Measurements from ENCODE around the gene LSM12.

The LSM12 gene

GRCh38 chr17:44094701-44095387 lies 28.4 kb upstream of the LSM12 start:
- no peak for DNase-seq
- peaks cover 41 to 47% (median 42%) of the 10 kb centered on the region in 3 donors for H3K36me3 ChIP-seq
- intact Hi-C loops (cut with DNase I; ENCODE audit: low total_unique reads): no loop called here

DNA sequence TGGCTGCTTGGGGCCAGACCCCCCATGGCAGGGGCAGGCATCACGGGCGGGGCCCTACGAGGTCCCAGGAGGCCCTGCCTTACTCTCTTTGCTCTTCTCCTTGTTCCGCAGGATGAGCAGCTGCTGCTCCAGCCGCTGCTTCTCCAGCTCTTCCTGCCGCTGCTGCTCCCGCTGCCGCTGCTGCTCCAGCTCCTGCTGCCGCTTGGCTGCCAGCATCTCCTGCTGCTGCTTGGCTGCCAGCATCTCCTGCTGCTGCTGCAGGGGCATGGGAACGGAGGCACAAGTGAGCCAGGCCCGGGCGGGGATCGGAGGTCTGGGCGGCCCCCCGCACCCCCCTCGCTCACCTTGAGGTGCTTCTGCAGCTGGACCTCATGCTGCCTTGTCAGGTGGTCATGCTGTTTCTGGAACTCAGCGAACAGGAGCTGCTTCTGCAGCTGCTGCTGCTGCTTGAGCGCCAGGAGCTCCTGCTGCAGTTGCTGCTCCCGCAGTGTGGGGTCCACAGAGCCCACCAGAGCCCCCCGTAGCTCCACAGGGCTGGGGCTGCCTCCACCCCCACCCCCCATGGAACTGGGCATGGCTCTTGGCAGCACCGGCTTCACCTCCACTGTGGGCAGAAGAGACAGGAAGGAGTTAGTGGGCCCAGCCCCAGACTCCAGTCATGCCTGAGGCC lies 26.9 kb upstream of the LSM12 start:
- H3K4me1 ChIP-seq: peaks cover 4 to 39% (median 34%) of the 10 kb centered on the region in 4 donors

More at GRCh38 chr17:44094701-44095387, 28.4 kb upstream of the LSM12 start:
- Histone ChIP-seq H3K27me3 (no peaks in the 10 kb centered on the region), H3K4me1 (peaks cover 4 to 53% (median 37%) of the 10 kb centered on the region in 4 donors), H3K27ac (peak overlapping the region; percentile 41 to 51), H3K4me3 (no peak overlapping the region), H3K9me3 (no peaks in the 10 kb centered on the region)
- TF ChIP-seq CTCF (IDR thresholded peaks at IDR 0.05): no peak

DNA sequence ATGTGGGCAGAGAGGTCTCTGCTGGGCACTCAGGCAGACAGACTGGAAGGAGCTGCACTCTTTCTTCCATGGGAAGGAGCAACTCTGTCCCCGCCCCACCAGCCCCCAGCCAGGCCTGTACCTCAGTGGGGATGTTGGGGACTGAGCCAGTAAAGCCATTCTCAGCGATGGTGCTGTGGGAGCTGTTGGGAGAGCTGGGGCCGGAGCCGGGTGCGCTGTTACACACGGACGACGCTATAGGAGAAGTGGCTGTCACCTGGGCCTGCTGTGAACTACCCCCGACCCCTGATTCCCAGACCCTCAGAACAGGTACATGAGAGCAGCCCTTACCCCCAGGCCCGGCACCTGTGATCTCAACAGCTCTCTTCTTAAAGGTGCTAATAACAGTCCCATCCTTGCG lies 25.6 kb upstream of the LSM12 start:
- no peak overlapping the region for H3K27ac ChIP-seq
- no peak for DNase-seq
- H3K4me1 ChIP-seq: peaks cover 4 to 29% (median 27%) of the 10 kb centered on the region in 4 donors
- no peaks in the 10 kb centered on the region for H3K27me3 ChIP-seq
- peaks cover 61 to 67% (median 66%) of the 10 kb centered on the region in 3 donors for H3K36me3 ChIP-seq
- H3K9me3 ChIP-seq: no peaks in the 10 kb centered on the region
- no peak for TF ChIP-seq CTCF (IDR thresholded peaks at IDR 0.05)
- H3K4me3 ChIP-seq: no peak overlapping the region
- intact Hi-C loops (cut with DNase I; ENCODE audit: low total_unique reads): no loop called here

More for the DNA sequence above, 26.9 kb upstream of the LSM12 start:
- Histone ChIP-seq H3K27ac (no peak overlapping the region), H3K9me3 (no peaks in the 10 kb centered on the region), H3K36me3 (peaks cover 53 to 59% (median 53%) of the 10 kb centered on the region in 3 donors), H3K4me3 (no peak overlapping the region), H3K27me3 (no peaks in the 10 kb centered on the region)
- no peak for DNase-seq
- intact Hi-C loops (cut with DNase I; ENCODE audit: low total_unique reads): no loop called here
- no peak for TF ChIP-seq CTCF (IDR thresholded peaks at IDR 0.05)

DNA sequence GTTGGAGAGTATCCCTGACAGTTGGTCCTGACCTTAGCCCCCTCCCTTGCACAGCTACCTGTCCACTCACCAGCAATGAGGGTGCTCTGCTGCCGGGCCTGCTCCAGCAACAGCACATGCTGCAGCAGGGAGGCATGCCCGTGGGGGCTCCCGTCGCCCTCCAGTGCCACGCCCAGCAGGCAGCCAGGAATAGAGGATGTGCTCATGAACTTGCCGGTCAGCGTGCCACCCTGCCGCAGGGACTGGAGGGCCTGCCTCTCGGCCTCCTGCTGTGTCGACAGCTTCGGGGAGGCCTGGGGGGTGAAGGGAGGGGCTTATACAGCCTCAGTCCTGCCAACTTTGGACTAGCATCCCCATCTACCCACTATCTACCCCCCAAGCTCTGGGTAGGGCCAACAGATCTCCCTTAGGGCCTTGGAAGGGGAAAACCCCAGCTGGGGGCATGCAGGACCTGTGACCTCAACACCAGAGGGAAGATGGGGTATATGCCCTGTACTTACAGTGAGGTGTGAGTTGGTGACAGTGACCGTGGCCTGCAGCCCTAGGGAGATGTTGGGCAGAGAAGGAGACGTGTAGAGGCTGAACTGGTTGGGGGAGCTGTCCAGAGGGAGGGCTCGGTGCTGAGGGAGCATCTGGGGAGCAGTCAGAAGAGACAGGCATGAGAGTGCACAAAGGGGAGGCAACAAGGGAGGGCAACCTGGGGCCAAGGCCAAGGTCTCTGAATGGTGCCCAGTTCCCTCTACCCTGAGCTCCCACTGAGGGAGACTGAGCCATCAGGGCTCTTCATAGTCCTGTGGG lies 24.9 kb upstream of the LSM12 start:
- no peak overlapping the region for H3K27ac ChIP-seq
- H3K9me3 ChIP-seq: no peaks in the 10 kb centered on the region
- H3K27me3 ChIP-seq: no peaks in the 10 kb centered on the region
- no peak for TF ChIP-seq CTCF (IDR thresholded peaks at IDR 0.05)
- intact Hi-C loops (cut with DNase I; ENCODE audit: low total_unique reads): no loop called here
- DNase-seq: no peak
- H3K4me3 ChIP-seq: no peak overlapping the region
- H3K36me3 ChIP-seq: peaks cover 67 to 73% (median 72%) of the 10 kb centered on the region in 3 donors
- peaks cover 4 to 24% (median 22%) of the 10 kb centered on the region in 4 donors for H3K4me1 ChIP-seq

DNA sequence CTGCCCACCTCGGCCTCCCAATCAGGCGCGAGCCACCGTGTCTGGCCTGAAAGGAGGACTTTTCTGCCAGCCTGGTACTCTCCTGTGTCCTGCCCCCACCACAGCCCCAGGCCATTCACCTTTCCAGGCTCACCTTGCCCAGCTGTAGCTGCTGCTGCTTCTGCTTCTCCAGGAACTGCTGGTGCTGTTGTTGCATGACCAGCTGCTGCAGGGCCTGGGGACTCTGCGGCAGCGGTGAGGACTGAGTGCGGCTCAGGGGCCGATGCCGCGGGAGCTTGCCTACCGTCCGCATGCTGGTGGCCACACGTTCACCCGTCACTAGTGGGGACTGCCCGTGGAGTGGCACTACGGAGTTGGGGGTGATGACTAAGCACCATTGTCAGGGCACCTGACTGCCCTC lies 21.8 kb upstream of the LSM12 start:
- TF ChIP-seq CTCF (IDR thresholded peaks at IDR 0.05): no peak
- Histone ChIP-seq H3K27me3 (no peaks in the 10 kb centered on the region), H3K9me3 (no peaks in the 10 kb centered on the region), H3K36me3 (peaks cover 88 to 98% (median 96%) of the 10 kb centered on the region in 3 donors), H3K4me3 (no peak overlapping the region), H3K27ac (no peak overlapping the region), H3K4me1 (peaks cover 0 to 10% (median 4%) of the 10 kb centered on the region in 4 donors)
- DNase-seq: no peak
- intact Hi-C loops (cut with DNase I; ENCODE audit: low total_unique reads): no loop called here

All from tibial artery (tissue), 4 donors.